Testis (tissue), 2 donors: Measurements from ENCODE around the gene ARVCF.

Experiments
- CTCF ChIP-seq, 3 experiments: fragments of 450-650 bp in 2 of 3; fragments of 200-600 bp in 1 of 3; sonication (generic) in 1 of 3; IDR thresholded peaks; one replicate each; pipeline ENCODE4 v1.5.1; 2016 to 2019; ENCODE audit warnings: antibody characterized with exemption in 3 of 3, mild to moderate bottlenecking in 2 of 3, moderate library complexity in 1 of 3
- POLR2A ChIP-seq: fragments of 450-650 bp; IDR thresholded peaks from one replicate; pipeline ENCODE4 v1.6.1; 2017; ENCODE audit warnings: antibody characterized with exemption, mild to moderate bottlenecking, moderate library complexity

- no peak for TF ChIP-seq CTCF (IDR thresholded peaks at IDR 0.05)
- TF ChIP-seq POLR2A = no peak
These were observed 2.0 kb downstream of the ARVCF start for GRCh38 chr22:20014526-20015186.
